ENCODE results near the gene TTYH1.
"Not testable (repeated sequence)": the region's sequence is repeated elsewhere in the genome, so short reads cannot be mapped to it uniquely, and the experiment has no call there.

TTYH1 gene

DNA sequence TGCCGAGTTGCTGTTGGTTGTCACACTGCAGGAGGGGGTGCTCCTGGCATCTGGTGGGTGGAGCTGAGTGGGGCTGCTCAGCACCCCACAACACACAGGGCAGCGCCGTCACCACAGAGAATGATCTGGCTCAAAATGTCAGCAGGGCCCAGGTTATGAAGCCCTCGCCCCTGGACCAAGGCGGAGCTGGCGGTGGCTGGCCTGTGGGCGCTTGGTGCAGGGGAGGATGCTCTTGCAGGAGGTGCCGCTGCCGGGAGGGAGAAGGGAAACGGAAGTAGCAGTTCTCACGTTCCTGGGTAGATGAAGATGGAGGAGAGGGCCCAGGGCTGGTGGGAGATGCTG lies 19.6 kb downstream of the TTYH1 start:
- Histone ChIP-seq H3K4me1 (ENCODE audit: control insufficient read depth, insufficient read depth, low read length) (no peaks in the 10 kb centered on the region), H3K36me3 (ENCODE audit: insufficient read depth, low read length) (peaks cover 3% of the 10 kb centered on the region), H3K4me2 (ENCODE audit: low read length) (no peak overlapping the region), H3K27me3 (ENCODE audit: control insufficient read depth, insufficient read depth, low read length) (peaks cover 8% of the 10 kb centered on the region), H3K4me3 (ENCODE audit: low read length) (no peak overlapping the region), H3K9ac (ENCODE audit: low read depth, low read length) (no peak overlapping the region), H3K9me3 (replicated peaks; ENCODE audit: low read length) (no peaks in the 10 kb centered on the region)

DNA sequence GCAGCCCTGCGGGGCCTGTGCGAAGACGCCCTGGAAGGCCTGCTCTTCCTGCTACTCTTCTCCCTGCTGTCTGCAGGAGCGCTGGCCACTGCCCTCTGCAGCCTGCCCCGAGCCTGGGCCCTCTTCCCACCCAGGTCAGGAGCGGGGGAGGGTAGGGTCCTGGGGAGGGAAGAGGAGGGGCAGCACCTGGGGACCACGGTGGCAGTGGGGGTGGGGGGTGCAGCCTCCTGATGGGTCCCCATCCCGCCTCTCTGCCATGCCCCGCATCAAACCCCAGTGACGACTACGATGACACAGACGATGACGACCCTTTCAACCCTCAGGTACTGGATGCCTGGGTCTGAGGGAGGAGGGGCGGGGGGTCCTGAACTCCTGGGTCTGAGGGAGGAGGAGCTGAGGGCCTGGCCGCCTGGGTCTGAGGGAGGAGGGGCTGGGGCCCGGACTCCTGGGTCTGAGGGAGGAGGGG lies 20.3 kb downstream of the TTYH1 start:
- Histone ChIP-seq H3K4me2 (ENCODE audit: low read length) (no peak overlapping the region), H3K9me3 (replicated peaks; ENCODE audit: low read length) (no peaks in the 10 kb centered on the region), H3K36me3 (ENCODE audit: insufficient read depth, low read length) (peaks cover 6% of the 10 kb centered on the region), H3K27me3 (ENCODE audit: control insufficient read depth, insufficient read depth, low read length) (peaks cover 3% of the 10 kb centered on the region), H3K4me1 (ENCODE audit: control insufficient read depth, insufficient read depth, low read length) (no peaks in the 10 kb centered on the region), H3K9ac (ENCODE audit: low read depth, low read length) (no peak overlapping the region), H3K4me3 (ENCODE audit: low read length) (no peak overlapping the region)

DNA sequence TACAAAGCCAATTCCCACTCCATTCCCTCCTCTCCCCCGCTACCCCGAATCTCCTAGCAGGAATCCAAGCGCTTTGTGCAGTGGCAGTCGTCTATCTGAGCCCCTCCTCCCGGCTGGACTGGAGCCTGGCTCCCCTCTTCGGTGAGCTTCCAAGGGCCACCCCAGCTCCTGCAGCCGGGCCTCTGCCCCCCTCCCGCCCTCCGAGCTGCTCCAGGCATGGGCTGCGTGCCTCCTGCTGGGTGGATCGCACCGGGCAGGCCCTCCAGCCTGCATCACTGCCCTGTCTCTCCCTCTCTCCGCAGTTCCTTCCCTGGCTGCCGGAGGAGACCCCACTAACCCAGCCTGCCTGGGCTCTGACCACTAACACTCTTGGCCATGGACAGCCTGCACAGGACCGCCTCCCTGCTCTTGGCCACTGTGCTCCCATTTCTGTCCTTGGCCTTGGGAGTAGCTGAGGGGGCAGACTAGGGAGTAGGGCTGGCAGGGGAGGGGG lies 20.8 kb downstream of the TTYH1 start:
- Histone ChIP-seq H3K9ac (ENCODE audit: low read depth, low read length) (no peak overlapping the region), H3K4me2 (ENCODE audit: low read length) (no peak overlapping the region), H3K27me3 (ENCODE audit: control insufficient read depth, insufficient read depth, low read length) (peaks cover 3% of the 10 kb centered on the region), H3K36me3 (ENCODE audit: insufficient read depth, low read length) (peaks cover 6% of the 10 kb centered on the region), H3K9me3 (replicated peaks; ENCODE audit: low read length) (no peaks in the 10 kb centered on the region), H3K4me1 (ENCODE audit: control insufficient read depth, insufficient read depth, low read length) (no peaks in the 10 kb centered on the region), H3K4me3 (ENCODE audit: low read length) (no peak overlapping the region)

DNA sequence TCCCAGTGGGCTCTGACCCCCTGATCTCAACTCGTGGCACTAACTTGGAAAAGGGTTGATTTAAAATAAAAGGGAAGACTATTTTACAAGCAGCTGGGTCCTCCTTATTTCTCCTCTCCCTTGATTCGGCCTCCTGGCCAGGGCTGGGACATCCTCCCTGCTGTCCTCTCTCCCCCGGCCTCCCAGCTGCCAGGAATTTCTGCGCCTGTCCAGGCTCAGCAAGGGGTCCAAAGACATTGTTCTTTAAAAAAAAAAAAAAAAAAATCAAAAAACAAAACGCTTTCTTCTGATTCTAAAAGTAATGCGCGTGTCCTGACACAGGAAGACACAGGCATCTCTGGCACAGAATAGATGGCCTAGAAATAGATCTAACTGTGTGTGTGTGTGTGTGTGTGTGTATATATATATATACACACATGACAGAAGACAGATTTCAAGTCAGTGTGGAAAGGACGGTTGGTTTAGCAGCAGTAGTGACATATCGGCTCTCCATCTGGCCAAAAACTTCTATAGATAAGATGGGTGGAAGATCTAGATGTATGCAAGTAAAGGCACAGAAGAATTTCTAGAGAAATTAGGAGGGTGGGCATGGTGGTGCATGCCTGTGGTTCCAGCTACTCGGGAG lies 21.5 kb downstream of the TTYH1 start:
- H3K9me3 ChIP-seq (replicated peaks; ENCODE audit: low read length) = no peaks in the 10 kb centered on the region
- H3K4me1 ChIP-seq (ENCODE audit: control insufficient read depth, insufficient read depth, low read length) = no peaks in the 10 kb centered on the region
- peaks cover 3% of the 10 kb centered on the region for H3K27me3 ChIP-seq (ENCODE audit: control insufficient read depth, insufficient read depth, low read length)
- H3K36me3 ChIP-seq (ENCODE audit: insufficient read depth, low read length) = peaks cover 6% of the 10 kb centered on the region
- no peak overlapping the region for H3K4me3 ChIP-seq (ENCODE audit: low read length)
- no peak overlapping the region for H3K9ac ChIP-seq (ENCODE audit: low read depth, low read length)
- no peak overlapping the region for H3K4me2 ChIP-seq (ENCODE audit: low read length)

DNA sequence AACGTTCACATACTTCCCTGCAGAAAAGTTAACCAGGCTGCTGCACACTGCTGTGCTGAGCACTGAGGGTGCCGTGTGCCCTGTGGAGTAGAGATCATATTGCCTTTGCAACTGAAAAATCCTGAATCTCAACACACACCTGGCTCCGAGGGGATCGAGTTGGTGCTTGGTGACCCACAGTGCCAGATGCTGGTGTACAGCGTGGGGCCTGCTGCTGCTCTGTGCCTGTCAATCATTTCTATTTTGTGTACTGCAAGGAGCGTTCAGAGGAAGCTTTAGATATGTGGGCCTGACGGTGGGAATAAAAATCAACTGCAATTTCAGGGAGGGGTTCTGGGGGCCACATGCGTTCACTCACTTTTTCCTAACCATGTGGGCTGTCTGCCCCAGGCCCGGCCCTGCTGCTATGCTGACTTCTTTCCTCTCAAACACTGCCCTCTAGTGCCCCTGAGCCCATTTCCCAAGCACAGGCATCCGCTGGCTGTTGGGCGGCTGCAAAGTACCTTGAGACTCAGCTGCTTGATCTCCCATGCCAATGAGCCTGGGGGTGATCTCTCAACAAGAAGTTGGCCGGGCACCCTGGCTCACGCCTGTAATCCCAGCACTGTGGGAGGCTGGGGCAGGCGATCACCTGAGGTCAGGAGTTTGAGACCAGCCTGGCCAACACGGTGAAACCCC lies 24.0 kb downstream of the TTYH1 start:
- H3K4me3 ChIP-seq (ENCODE audit: low read length) = no peak overlapping the region
- no peaks in the 10 kb centered on the region for H3K4me1 ChIP-seq (ENCODE audit: control insufficient read depth, insufficient read depth, low read length)

DNA sequence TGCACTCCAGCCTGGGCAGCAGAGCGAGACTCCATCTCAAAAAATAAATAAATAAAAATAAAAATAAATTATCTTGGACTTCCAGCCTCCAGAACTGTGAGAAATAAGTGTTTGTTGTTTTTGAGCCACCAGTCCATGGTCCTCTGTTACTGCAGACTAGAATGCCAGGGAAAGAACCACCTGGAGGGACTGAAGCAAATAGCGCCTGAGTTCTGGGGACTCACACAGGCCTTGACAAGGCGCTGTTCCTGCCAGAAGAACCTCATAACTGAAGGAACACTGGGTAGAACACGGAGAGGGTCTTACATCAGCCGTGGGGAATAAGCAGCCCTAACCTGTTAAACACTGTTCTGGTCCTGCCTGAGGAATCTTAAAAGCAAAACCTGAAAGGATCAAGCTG lies 25.4 kb downstream of the TTYH1 start:
- no peaks in the 10 kb centered on the region for H3K27me3 ChIP-seq (ENCODE audit: control insufficient read depth, insufficient read depth, low read length)
- no peak overlapping the region for H3K4me2 ChIP-seq (ENCODE audit: low read length)
- no peak overlapping the region for H3K9ac ChIP-seq (ENCODE audit: low read depth, low read length)
- peaks cover 15% of the 10 kb centered on the region for H3K36me3 ChIP-seq (ENCODE audit: insufficient read depth, low read length)
- H3K4me3 ChIP-seq (ENCODE audit: low read length) = no peak overlapping the region
- no peaks in the 10 kb centered on the region for H3K9me3 ChIP-seq (replicated peaks; ENCODE audit: low read length)
- H3K4me1 ChIP-seq (ENCODE audit: control insufficient read depth, insufficient read depth, low read length) = no peaks in the 10 kb centered on the region

More for the DNA sequence above, 24.0 kb downstream of the TTYH1 start:
- Histone ChIP-seq H3K36me3 (ENCODE audit: insufficient read depth, low read length) (peaks cover 6% of the 10 kb centered on the region), H3K9ac (ENCODE audit: low read depth, low read length) (no peak overlapping the region), H3K4me2 (ENCODE audit: low read length) (no peak overlapping the region), H3K9me3 (replicated peaks; ENCODE audit: low read length) (no peaks in the 10 kb centered on the region), H3K27me3 (ENCODE audit: control insufficient read depth, insufficient read depth, low read length) (no peaks in the 10 kb centered on the region)

DNA sequence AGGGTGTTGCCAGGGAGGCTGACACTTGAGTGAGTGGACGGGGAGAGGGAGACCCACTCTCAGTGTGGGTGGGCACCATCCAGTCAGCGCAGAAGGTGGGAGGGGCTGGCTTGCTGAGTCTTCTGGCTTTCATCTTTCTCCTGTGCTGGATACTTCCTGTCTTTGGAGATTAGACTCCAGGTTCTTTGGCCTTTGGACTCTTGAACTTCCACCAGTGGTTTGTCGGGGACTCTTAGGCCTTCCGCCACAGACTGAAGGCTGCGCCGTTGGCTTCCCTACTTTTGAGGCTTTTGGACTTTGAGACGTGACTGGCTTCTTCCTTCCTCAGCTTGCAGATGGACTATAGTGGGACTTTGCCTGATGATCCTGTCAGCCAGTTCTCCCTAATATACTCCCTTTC lies 29.5 kb downstream of the TTYH1 start:
- Histone ChIP-seq H3K9me3 (replicated peaks; ENCODE audit: low read length) (no peaks in the 10 kb centered on the region), H3K4me2 (ENCODE audit: low read length) (no peak overlapping the region)

DNA sequence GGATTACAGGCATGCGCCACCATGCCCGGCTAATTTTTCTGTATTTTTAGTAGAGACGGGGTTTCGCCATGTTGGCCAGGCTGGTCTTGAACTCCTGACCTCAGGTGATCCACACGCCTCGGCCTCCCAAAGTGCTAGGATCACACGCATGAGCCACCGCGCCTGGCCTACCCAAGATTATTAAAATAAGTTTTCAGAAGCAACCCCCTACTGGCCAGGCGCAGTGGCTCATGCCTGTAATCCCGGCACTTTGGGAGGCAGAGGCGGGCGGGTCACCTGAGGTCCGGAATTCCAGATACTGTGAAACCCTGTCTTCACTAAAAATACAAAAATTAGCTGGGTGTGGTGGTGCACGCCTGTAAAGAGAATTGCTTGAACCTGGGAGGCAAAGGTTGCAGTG lies 31.1 kb downstream of the TTYH1 start:
- H3K9me3 ChIP-seq (replicated peaks; ENCODE audit: low read length); H3K27me3 ChIP-seq (ENCODE audit: control insufficient read depth, insufficient read depth, low read length); H3K4me2 ChIP-seq (ENCODE audit: low read length); H3K9ac ChIP-seq (ENCODE audit: low read depth, low read length); H3K4me3 ChIP-seq (ENCODE audit: low read length): not testable (repeated sequence)
- Histone ChIP-seq H3K36me3 (ENCODE audit: insufficient read depth, low read length) (peaks cover 30% of the 10 kb centered on the region), H3K4me1 (ENCODE audit: control insufficient read depth, insufficient read depth, low read length) (peaks cover 20% of the 10 kb centered on the region)

More for the DNA sequence above, 29.5 kb downstream of the TTYH1 start:
- Histone ChIP-seq H3K36me3 (ENCODE audit: insufficient read depth, low read length) (peaks cover 21% of the 10 kb centered on the region), H3K27me3 (ENCODE audit: control insufficient read depth, insufficient read depth, low read length) (no peaks in the 10 kb centered on the region), H3K4me3 (ENCODE audit: low read length) (no peak overlapping the region), H3K4me1 (ENCODE audit: control insufficient read depth, insufficient read depth, low read length) (peaks cover 8% of the 10 kb centered on the region), H3K9ac (ENCODE audit: low read depth, low read length) (no peak overlapping the region)

DNA sequence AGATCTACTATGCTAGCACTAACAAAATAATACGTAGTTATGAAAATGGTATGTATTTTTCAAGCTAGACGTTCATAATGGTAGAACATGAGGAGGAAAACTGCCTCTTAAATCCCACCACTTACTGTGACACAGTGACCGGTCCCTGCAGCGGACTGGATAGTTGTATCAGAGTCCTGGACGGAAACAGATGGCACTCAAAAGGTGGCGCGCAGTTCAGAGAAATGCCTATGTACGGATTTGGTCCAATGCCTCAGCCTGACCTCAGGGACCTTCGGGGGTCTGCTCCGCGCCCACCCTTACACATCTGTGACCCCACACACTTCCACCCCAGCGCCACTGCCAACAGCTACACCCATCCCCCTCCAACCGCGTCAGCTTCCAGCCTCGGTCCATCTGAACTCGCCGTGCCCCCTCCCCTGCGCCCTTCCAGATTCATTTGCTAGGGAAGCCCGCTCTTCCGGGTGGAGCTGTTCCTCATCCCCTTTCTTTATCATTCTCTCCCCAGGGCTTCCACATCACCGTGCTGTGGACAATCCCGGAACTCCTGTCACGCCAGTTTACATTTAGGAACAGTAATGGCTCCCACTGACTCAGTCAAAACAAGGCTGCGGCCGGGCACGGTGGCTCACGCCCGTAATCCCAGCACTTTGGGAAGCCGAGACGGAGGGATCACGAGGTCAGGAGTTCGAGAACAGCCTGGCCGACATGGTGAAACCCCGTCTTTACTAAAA lies 32.9 kb downstream of the TTYH1 start:
- peaks cover 49% of the 10 kb centered on the region for H3K36me3 ChIP-seq (ENCODE audit: insufficient read depth, low read length)
- peaks cover 27% of the 10 kb centered on the region for H3K4me1 ChIP-seq (ENCODE audit: control insufficient read depth, insufficient read depth, low read length)
- peak overlapping the region; percentile 89 for H3K4me3 ChIP-seq (ENCODE audit: low read length)
- H3K27me3 ChIP-seq (ENCODE audit: control insufficient read depth, insufficient read depth, low read length) = no peaks in the 10 kb centered on the region
- no peaks in the 10 kb centered on the region for H3K9me3 ChIP-seq (replicated peaks; ENCODE audit: low read length)
- H3K4me2 ChIP-seq (ENCODE audit: low read length) = peak overlapping the region; percentile 93
- H3K9ac ChIP-seq (ENCODE audit: low read depth, low read length) = peak overlapping the region; percentile 99

DNA sequence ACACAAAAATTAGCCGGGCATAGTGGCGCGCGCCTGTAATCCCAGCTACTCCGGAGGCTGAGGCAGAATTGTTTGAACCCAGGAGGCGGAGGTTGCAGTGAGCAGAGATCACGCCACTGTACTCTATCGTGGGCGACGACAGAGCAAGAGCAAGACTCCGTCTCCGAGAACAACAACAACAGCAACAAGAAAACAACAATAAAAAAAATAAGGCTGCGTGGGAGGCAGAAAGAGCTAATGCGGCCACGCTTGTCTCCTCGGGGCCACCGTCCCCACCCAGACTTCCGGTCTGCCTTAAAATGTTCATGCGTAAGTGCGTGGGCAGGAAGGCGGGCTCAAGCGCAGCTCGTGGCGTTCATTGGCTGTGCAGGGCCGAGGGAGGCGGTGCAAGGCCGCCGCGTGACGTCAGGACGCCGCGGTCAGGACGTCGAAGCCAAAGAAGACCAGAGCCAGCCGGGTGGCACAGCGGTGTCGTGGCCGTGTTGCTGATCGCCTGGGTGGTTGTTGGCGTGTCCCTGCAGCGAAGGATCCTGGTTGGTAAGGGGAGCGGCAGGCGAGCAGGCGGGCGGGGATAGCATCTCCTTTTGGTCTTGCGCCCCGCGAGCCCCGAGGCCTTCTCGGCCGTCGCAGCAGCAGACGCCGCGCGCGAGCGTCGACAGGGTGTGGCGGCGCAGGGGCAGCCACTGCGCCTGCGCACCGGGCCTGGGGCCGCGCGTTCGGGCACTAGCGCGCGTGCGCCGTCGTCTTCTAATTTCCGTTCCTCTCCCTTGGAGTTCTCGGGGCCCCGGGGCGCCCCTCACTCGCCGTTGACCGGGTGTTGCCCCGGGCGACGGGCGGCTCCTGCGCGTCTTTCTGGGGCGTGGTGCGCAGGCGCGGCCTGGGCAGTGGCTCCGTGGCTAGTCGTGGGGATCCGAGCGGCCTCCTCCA lies 33.8 kb downstream of the TTYH1 start, which contains the start of gene LENG8:
LENG8 (plus strand) TSS at position 426 of the 927 bp plus-strand sequence. CDS start 2,146 bp downstream, outside the sequence.
- Histone ChIP-seq H3K4me2 (ENCODE audit: low read length) (peak within 1 kb of the TSS; percentile 93), H3K4me1 (ENCODE audit: control insufficient read depth, insufficient read depth, low read length) (peaks cover 27% of the 10 kb centered on the region), H3K4me3 (ENCODE audit: low read length) (peak within 1 kb of the TSS; percentile 89), H3K9me3 (replicated peaks; ENCODE audit: low read length) (no peaks in the 10 kb centered on the region), H3K36me3 (ENCODE audit: insufficient read depth, low read length) (peaks cover 57% of the 10 kb centered on the region), H3K27me3 (ENCODE audit: control insufficient read depth, insufficient read depth, low read length) (no peaks in the 10 kb centered on the region), H3K9ac (ENCODE audit: low read depth, low read length) (peak within 1 kb of the TSS; percentile 99)

DNA sequence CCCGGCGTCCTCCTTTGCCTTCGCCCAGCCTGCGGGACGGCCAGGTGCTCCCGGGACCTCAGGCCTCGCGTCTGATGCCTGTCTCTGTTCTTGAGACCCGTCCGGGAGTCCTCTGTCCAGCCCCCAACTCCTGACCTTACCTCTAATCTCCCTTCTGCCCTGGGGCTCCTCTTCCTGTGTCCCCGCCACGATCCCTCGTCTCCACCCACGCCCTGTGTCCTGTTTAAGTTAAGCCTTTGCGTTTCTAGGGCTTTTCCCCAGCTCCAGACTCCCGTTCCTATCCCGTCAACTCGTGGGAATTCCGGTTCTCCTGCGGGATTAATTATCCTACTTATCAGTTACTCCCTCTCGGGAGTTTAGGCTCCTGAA lies 34.4 kb downstream of the TTYH1 start:
- peak overlapping the region; percentile 89 for H3K4me3 ChIP-seq (ENCODE audit: low read length)
- H3K4me2 ChIP-seq (ENCODE audit: low read length) = peak overlapping the region; percentile 93
- H3K27me3 ChIP-seq (ENCODE audit: control insufficient read depth, insufficient read depth, low read length) = no peaks in the 10 kb centered on the region
- H3K36me3 ChIP-seq (ENCODE audit: insufficient read depth, low read length) = peaks cover 62% of the 10 kb centered on the region
- no peaks in the 10 kb centered on the region for H3K9me3 ChIP-seq (replicated peaks; ENCODE audit: low read length)
- H3K9ac ChIP-seq (ENCODE audit: low read depth, low read length) = peak overlapping the region; percentile 99
- peaks cover 27% of the 10 kb centered on the region for H3K4me1 ChIP-seq (ENCODE audit: control insufficient read depth, insufficient read depth, low read length)
